SK-N-SH treated with all-trans-retinoic acid at 6 μM for 48 hours (cell line): Measurements from ENCODE around the gene PRKAG1.

Experiments used
- ARNTL ChIP-seq: fragments of 450-650 bp; formaldehyde crosslinking; IDR thresholded peaks from 2 replicates; pipeline ENCODE4 v1.5.0; 2020; ENCODE audit warnings: low read depth, mild to moderate bottlenecking, moderate library complexity, borderline replicate concordance
- CSDC2 ChIP-seq: fragments of 250-450 bp; sonication (Bioruptor Pico); IDR thresholded peaks from 2 replicates; pipeline ENCODE4 v1.5.0; 2020; ENCODE audit warnings: mild to moderate bottlenecking, moderate library complexity
- PPARA ChIP-seq: fragments of 250-450 bp; sonication (Bioruptor Pico); IDR thresholded peaks from 2 replicates; pipeline ENCODE4 v1.5.0; 2020; ENCODE audit warnings: mild to moderate bottlenecking, borderline replicate concordance
- SNAI2 ChIP-seq: fragments of 250-450 bp; sonication (Bioruptor Pico); IDR thresholded peaks from 2 replicates; pipeline ENCODE4 v1.5.0; 2020; ENCODE audit warnings: mild to moderate bottlenecking, moderate library complexity
- TOX ChIP-seq: fragments of 250-450 bp; sonication (Bioruptor Pico); IDR thresholded peaks from 2 replicates; pipeline ENCODE4 v1.8.0; 2021; ENCODE audit warnings: mild to moderate bottlenecking, moderate library complexity, borderline replicate concordance
- ZFP30 ChIP-seq: fragments of 450-650 bp; formaldehyde crosslinking; IDR thresholded peaks from 2 replicates; pipeline ENCODE4 v1.5.0; 2022; ENCODE audit warnings: mild to moderate bottlenecking, moderate library complexity

DNA sequence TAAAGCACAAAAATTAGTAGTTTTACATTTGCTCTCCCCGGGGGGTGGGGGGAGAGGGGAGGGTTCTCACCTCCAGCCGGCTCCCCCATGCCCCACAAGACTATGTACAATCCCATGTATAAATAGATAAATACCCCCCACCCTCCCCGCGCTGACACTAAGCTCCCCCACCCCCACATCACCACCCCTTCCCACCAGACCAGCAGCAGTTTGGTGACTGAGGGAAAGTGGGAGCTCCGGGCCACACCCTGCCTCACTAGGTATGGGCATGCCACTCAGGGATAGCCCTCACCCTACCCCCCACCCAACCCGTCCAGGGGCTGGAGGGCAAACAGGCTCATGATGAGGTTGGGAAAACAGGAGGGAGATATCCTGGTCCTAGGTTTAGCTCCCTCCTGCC is 1.9 kb upstream of the PRKAG1 start:
- TF ChIP-seq ZFP30 (CRISPR knock-in tag) (no peak), ARNTL (CRISPR knock-in tag) (no peak), TOX (CRISPR knock-in tag) (no peak), CSDC2 (no peak), SNAI2 (CRISPR knock-in tag) (no peak), PPARA (CRISPR knock-in tag) (no peak)
